Measurements from ENCODE around the gene SECISBP2.
"Not testable (repeated sequence)": the region's sequence is repeated elsewhere in the genome, so short reads cannot be mapped to it uniquely, and the experiment has no call there.

SECISBP2 gene

DNA sequence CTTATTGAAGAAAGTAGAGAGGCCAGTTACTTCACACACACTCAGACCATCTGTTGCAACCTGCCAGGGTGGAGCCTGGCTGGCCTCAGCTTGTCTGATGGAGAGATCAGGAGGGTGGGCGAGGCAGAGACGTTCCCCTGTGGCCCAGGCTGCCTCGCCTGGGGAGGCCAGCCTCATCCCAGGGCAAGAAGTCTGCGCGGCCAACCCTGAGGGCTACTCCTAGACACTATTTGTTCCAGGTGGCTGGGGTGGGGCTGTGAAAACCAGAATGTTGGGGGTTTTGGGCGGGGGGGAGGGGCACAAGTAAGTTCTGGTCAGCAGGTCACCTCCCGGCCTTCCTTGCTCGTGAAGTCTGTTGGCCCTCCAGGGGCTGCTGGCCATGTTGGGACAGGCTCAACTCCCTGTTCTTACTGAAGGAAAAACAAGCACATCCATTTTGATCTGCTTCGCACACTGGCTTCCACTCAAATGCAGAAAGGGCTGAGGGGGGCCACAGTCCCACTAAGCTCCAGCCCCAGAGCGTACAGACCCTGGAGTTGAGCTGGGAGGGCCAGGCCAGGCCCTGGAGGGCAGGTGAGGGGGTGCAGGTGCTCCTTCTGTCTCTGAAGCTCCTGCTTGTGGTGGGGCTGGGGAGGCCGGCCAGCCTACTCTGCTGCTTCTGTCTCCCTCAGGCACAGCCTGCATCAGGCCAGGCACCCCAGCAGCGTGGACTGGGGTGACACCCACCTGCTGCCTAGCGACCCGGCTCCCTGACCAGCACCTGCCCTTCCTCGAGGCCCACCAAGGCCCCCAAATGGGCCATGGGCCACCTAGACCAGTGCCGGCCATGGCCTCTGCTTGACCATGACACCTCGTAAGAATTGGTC lies 46.6 kb downstream of the SECISBP2 start:
- DNase-seq (ENCODE audit: low read depth in 2 of 2): no peak

- DNase-seq (ENCODE audit: low read depth in 2 of 2): no peak
Measured at GRCh38 chr9:89365532-89365912, 47.2 kb downstream of the SECISBP2 start.

DNA sequence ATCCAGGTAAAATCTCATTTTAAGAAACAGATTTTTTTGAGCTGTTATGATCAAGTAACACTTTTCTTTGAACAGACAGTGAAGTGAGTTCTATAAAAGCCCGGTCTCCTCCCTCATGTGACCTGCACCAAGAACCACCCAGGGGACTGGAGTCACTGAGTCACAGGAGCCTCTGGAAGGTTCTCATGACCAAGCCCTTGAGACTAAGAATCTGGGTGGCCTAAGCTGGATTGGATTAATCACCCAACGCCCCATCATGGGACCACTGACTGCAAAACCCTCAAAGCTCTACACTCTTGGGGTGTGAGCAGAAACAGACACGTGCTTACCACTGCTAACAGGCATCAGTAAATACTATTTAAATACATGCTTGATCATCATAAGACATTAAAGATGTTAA lies 48.4 kb downstream of the SECISBP2 start:
- peak in 1 of 2 donors; percentile 24 for DNase-seq (ENCODE audit: low read depth in 2 of 2)

GRCh38 chr9:89367281-89367680 lies 49.0 kb downstream of the SECISBP2 start:
- no peak for DNase-seq (ENCODE audit: low read depth in 2 of 2)

GRCh38 chr9:89367726-89368437 lies 49.6 kb downstream of the SECISBP2 start:
- no peak for DNase-seq (ENCODE audit: low read depth in 2 of 2)

DNA sequence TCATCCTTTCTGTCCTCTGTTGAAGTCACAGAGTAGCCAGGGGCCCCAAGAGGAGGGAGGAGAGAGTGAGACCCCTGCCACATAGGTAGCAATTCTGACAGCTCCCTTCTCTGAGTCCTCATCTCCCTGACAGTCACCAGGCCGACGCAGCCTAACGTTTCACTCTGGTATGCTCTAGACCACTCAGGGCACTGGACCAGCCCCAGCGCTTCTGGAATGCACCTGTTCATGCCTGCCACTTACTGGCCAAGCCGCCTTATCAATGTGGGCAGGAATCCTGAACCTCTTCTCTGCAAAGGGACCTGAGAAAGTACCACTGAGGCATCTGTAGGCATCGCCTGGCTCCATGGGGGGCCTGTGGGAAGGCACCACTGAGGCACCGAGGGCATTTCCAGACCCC lies 50.2 kb downstream of the SECISBP2 start:
- DNase-seq (ENCODE audit: low read depth in 2 of 2): no peak

DNA sequence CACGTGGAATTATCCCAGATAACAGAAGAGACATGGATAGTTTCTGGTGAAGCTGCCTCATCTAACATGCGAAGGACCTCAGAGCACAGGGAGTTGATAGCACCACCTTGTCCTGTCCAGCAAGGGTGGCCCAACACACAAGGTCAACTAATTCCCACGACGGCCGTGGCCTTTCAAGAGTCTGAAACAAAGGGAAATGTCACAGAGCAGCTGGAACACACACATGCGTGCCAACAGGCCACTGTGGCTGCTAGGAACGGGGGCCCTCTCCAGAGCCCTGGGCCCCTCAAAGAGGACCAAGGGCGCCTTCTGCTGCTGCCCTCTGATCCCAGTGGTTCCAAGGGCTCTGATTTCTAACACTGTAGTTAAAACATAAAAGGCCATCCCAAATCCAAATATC lies 50.7 kb downstream of the SECISBP2 start:
- no peak for DNase-seq (ENCODE audit: low read depth in 2 of 2)

- DNase-seq (ENCODE audit: low read depth in 2 of 2): no peak
Measured at GRCh38 chr9:89370593-89370992, 52.3 kb downstream of the SECISBP2 start.

- not testable (repeated sequence) for DNase-seq (ENCODE audit: low read depth in 2 of 2)
Measured at GRCh38 chr9:89371791-89372190, 53.5 kb downstream of the SECISBP2 start.

DNA sequence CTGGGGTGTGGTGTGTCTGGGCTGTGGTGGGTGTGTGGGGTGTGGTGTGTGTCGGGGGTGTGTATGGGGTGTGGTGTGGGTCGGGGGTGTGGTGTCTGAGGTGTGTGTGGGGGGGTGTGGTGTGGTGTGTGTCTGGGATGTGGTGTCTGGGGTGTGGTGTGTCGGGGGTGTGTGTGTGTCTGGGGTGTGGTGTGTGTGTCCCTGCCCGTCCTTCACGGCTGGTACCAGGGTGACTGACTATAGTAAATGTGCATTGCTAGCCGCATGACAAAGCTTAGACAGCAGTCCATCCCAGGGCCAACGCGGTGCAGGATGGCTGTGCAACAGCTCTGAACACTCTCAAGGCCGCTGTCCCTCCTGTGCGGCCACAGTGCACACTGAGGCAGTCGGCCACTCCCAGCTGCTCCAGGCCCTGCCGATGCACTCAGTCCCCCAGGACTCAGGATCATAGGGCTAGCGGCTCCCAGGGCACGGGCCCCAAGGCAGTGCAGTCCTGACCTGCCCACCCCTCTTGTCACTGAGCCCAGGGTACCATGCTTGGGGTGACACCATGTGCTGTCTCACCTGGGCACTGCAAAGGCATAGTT lies 54.0 kb downstream of the SECISBP2 start:
- DNase-seq (ENCODE audit: low read depth in 2 of 2): peak; percentile 23 to 28

DNA sequence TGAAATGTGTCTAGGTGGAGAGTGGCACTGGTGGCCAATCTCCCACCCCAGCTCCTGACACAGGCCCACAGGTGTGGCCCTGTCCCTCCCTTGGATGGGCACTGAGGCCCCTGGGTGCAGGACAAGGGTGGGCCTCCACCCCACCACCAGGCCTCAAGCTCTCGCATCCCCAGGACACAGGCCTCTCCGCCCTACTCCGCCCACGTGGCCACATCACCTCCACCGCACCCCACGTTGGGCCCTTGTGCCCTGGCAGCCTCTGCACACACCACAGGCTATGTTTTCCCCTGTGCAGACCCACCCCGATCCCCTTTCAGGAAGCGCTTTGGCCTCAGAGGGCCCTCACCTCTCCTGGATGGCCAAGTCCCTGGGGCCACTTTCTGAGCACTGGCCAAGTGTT lies 54.7 kb downstream of the SECISBP2 start:
- no peak for DNase-seq (ENCODE audit: low read depth in 2 of 2)

DNA sequence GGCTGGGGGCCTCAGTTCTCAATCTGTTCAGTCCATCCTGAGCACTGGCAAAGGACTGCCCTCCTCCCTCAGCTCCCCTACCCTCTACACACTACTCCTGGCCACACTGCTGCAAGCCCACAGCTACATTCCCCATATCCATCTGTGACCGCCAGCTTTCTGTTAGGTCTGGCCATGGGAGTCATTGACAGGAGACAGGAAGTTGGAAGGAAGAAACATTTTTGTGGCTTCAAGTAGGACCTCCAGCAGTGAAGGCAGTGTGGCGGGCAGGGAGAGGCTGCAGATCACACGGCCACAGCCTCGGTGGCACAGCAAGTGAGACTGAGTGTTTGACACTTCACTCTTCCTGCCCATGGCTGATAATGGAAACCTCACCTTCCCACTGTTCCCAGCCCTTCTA lies 55.9 kb downstream of the SECISBP2 start:
- DNase-seq (ENCODE audit: low read depth in 2 of 2): no peak

DNA sequence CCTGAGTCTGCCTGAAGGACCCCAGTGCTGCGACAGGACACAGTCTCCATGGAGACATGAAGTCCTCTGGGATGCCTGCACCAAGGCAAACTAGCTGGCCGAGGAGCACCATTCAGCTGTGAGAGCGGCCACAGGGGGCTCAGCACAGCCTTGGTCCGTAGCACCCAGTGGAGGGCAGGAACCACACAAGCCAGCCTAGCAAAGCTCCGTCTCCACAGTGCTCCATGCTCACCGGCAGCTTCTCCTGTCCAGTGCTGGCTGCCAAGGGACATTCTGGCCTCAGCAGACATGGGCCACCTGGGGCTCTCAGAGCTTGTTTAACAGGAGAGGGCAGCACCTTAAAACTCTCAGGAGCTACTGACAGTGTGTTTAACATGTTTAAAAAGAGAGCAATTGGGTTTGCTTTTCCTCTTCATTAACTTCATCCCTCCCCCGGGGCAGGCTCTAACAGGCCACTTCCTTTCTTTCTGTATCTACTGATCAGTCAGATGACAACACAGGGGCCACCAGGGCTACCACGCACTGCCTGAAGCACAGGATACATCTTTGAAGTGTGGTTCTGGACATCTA lies 57.0 kb downstream of the SECISBP2 start:
- DNase-seq (ENCODE audit: low read depth in 2 of 2): no peak

- DNase-seq (ENCODE audit: low read depth in 2 of 2): no peak
Measured at GRCh38 chr9:89376286-89376685, 58.0 kb downstream of the SECISBP2 start.

GRCh38 chr9:89376741-89377351 lies 58.5 kb downstream of the SECISBP2 start:
- no peak for DNase-seq (ENCODE audit: low read depth in 2 of 2)

- no peak for DNase-seq (ENCODE audit: low read depth in 2 of 2)
Measured at GRCh38 chr9:89377411-89377810, 59.1 kb downstream of the SECISBP2 start.

DNA sequence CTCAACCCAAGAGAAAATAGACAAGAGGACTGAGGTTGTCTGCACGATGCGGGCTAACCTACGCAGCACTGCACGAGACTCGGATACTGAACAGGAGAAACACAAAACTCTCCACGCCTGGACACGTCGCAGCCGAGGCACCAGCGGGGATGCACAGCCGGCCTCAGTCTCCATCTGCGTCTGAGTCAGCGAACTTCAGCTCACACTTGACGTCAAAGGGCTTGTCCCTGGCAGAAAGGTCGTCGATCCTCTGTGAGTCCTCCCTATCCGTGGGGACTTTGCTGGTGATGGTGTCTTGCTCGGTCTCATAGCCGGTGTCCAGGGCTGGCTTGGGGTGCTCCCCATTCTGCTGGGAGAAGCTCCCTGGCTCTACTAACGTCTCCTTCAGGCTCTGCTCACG lies 60.2 kb downstream of the SECISBP2 start:
- no peak for DNase-seq (ENCODE audit: low read depth in 2 of 2)

GRCh38 chr9:89379031-89379430 lies 60.7 kb downstream of the SECISBP2 start:
- no peak for DNase-seq (ENCODE audit: low read depth in 2 of 2)

GRCh38 chr9:89379508-89380115 lies 61.3 kb downstream of the SECISBP2 start:
- DNase-seq (ENCODE audit: low read depth in 2 of 2): no peak

- DNase-seq (ENCODE audit: low read depth in 2 of 2): no peak
Measured at GRCh38 chr9:89380437-89381307, 62.4 kb downstream of the SECISBP2 start.

- no peak for DNase-seq (ENCODE audit: low read depth in 2 of 2)
Measured at GRCh38 chr9:89381308-89381609, 63.0 kb downstream of the SECISBP2 start.

Data from stimulated activated CD8-positive, alpha-beta memory T cell treated with anti-CD3 and anti-CD28 coated beads, Interleukin-7, amount 100 ng/mL, for 4 hours (primary cell).